H54 (cell line): ENCODE data around the gene TVP23B.

Source experiments
- DNase-seq: peaks from one replicate; pipeline ENCODE4 v3.0.0; 2011; ENCODE audit warnings: low spot score, mixed read lengths; ENCODE audit not compliant: insufficient read length
- FAIRE-seq: peaks from 3 replicates; lab custom pipeline; 2011; peaks lifted over from hg19 to GRCh38; lab: Jason Lieb, UNC
- POLR2A ChIP-seq: IDR thresholded peaks from 2 replicates; pipeline ENCODE4 v1.6.1; 2011; ENCODE audit warnings: low read depth, mild to moderate bottlenecking, low read length

The TVP23B gene

DNA sequence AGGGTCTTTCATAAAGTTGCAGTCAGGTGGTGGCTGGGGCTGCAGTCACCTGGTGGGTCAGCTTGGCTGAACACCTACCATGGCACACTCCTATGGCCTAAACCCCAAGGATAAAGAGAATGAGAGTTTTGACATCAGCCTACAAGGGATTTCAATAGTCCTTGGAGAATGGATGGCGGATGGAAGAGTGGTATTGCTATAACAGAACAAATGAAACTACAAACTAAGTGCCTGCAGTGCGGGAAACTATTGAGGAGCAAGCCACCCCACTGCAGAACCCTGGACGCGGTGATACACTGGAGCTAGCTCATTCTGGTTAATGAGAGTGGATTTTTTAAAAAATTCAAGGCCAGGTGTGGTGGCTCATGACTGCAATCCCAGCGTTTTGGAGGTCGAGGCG is 74.0 kb downstream of the TVP23B start:
- TF ChIP-seq POLR2A = no peak
- DNase-seq (no peak), FAIRE-seq (no peak)

DNA sequence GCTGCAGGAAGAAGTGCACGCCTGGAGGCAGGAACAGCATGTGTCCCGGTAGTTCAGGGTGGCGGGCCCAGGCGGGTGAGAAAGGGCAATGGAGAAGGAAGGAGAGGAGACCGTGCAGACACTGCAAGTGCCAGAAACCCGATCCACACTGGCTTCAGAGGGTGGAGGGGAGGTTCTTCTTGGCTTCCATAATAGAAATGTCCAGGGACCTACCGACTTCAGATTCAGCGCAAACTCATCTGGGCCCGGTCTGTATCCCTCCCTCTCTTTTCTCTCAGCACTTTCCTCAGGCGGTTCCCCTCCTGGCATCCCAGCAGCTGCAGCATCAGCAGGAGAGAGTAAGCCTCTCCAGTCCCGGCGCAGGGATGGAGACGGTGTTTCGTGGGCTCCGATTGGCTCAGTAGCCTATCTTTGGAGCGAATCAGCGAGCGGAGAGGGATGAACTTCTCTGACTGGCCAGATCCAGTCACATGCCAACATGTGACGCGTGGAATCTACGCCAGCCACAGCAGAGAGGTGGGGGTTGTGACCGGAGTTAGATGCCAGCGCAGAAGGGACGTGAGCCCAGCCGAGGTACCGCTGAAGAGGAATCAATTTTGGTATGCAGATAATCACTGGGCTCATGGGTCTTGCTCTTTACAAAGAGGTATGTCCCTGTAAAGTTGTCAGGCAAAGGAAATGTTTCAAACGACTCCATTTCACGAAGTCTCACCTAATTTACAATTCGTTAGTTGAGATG is 75.0 kb downstream of the TVP23B start:
- peak; percentile 80 for DNase-seq
- peak; percentile 98 for FAIRE-seq
- peak; percentile 70 for TF ChIP-seq POLR2A
